Motor neuron (in vitro differentiated cells): ENCODE data around the gene GALNT7. TPM values are rescaled to one million over a fixed set of nuclear protein-coding genes. Genes with fewer than 3 reads are reported as not detected.
A peak's percentile ranks its signal among the peaks of the same experiment; 100 is the strongest.

Source experiments
- ATAC-seq, 8 experiments: fragments of 200-7000 bp; cut with Tn5 transposase; replicated peaks in 6 of 8; 2 replicates each; pipeline ENCODE4 v1.8.0; 2021; ENCODE audit warnings: mild to moderate bottlenecking in 8 of 8, moderate library complexity in 8 of 8
- H3K27ac ChIP-seq, 2 donors: fragments of 250-450 bp; sonication (Bioruptor Pico); 2 replicates each; pipeline ENCODE4 v1.9.0; 2021; ENCODE audit warnings: antibody characterized with exemption in 2 of 2, mild to moderate bottlenecking in 2 of 2, moderate library complexity in 1 of 2
- H3K4me1 ChIP-seq, 2 donors: fragments of 250-450 bp; sonication (Bioruptor Pico); replicated peaks in 1 of 2; 2 replicates each; pipeline ENCODE4 v1.6.1; 2021; ENCODE audit warnings: antibody characterized with exemption in 2 of 2, mild to moderate bottlenecking in 2 of 2, moderate library complexity in 1 of 2
- H3K4me3 ChIP-seq, 5 donors: fragments of 250-450 bp; sonication (Bioruptor Pico); 2 replicates each; pipeline ENCODE4 v1.9.0; 2021; ENCODE audit warnings: antibody characterized with exemption in 5 of 5, mild to moderate bottlenecking in 5 of 5, moderate library complexity in 4 of 5
- WGBS, 10 experiments: fragments of 450-650 bp; shearing (Covaris generic); methylation state at CpG; one replicate each; pipeline ENCODE4 v1.0.0; 2022; 5-methylcytosine and 5-hydroxymethylcytosine counted together
- in situ Hi-C, 9 experiments: fragments of 400-800 bp; cut with MboI; loops; one replicate each; pipeline ENCODE4 v1.15.0; 2021; ENCODE audit warnings: low sequenced_read_pairs in 9 of 9, low pct_unique_long_range_greater_than_20kb in 2 of 9; ENCODE audit not compliant: unreplicated experiment in 9 of 9
- total RNA-seq, 8 experiments: library from RNA; unstranded; fragments of 300-600 nt; gene quantifications; 2 replicates each; pipeline versions ENCODE4 v1.2.3 to v1.2.4, GENCODE V29; 2022

The GALNT7 gene
- total RNA-seq, 8 experiments from 2014 or later: 10.4 to 39.5 (median 28.5) TPM

DNA sequence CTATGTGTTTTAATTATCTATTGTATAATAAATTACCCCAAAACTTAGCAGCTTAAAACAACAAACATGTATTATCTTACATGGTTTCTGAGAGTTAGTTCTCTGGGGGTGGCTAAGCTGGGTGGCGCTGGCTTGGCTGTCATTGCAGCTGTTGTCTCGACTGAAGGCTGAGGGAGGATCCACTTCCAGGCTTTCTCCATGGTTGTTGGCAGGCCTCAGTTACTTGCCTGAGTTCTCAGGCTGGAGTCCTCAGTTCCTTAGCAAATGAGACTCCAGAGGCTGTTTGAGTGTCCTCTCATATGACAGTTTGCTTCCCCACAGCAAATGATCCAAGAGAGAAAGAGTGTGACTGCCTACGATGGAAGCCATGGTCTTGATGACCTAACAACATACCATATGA is 23.5 kb upstream of the GALNT7 start:
- no peak overlapping the region for H3K4me3 ChIP-seq
- 50 to 100% (median 80%) methylated on average over 1 to 3 of the region's 3 CpGs; no CpG with 5 or more reads in 3 of the 10 experiments for WGBS, 10 experiments
- H3K27ac ChIP-seq: no peak overlapping the region
- in situ Hi-C loops: no loop called here
- no peaks in the 10 kb centered on the region for H3K4me1 ChIP-seq
- no peak for ATAC-seq

DNA sequence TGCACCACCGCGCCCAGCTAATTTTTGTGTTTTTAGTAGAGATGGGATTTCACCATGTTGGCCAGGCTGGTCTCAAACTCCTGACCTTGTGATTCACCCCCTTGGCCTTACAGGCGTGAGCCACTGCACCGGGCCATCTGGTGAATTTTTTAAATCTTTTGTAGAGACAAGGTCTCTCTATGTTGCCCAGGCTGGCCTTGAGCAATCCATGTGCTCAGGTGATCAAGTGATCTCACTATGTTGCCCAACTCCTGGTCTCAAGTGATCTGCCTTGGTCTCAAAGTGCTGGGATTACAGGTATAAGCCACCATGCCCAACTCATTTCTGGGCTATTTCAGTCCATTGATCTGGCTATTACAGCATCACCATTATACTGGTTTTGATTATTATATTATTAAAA is 22.2 kb upstream of the GALNT7 start:
- in situ Hi-C loops: no loop called here
- 81 to 93% (median 93%) methylated on average over 2 to 4 of the region's 4 CpGs; no CpG with 5 or more reads in 7 of the 10 experiments for WGBS, 10 experiments
- no peak overlapping the region for H3K4me3 ChIP-seq

DNA sequence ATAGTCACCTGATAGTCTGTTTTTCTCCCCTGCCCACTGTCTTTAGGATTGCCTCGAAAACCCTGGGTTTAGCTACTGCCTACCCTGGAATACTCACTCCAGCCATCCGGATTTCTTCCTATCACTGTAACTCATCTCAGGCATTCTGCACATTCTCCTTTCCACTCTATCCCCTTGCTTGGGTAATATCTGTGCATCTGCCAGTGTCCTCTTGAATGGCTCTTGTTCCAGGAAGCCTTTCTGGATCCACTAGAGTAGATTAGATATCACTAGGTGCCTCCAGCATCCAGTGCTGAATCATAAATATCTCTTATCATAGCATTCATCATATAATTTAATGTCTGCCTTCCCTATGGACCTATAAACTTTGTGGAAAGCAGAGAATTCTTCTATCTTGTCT is 17.1 kb upstream of the GALNT7 start:
- no peak for ATAC-seq
- in situ Hi-C loops: loop anchor here in 1 of 9 experiments (25.0 kb wide), 1 partner anchor 114 kb away; no protein-coding TSS in a partner anchor
- 20 to 100% (median 80%) methylated on average over 1 to 2 of the region's 2 CpGs; no CpG with 5 or more reads in 1 of the 10 experiments for WGBS, 10 experiments
- Histone ChIP-seq H3K4me3 (no peak overlapping the region), H3K27ac (no peak overlapping the region), H3K4me1 (peaks cover 0 to 3% of the 10 kb centered on the region in 2 donors)

More for the DNA sequence above, 22.2 kb upstream of the GALNT7 start:
- no peaks in the 10 kb centered on the region for H3K4me1 ChIP-seq
- H3K27ac ChIP-seq: no peak overlapping the region
- no peak for ATAC-seq

DNA sequence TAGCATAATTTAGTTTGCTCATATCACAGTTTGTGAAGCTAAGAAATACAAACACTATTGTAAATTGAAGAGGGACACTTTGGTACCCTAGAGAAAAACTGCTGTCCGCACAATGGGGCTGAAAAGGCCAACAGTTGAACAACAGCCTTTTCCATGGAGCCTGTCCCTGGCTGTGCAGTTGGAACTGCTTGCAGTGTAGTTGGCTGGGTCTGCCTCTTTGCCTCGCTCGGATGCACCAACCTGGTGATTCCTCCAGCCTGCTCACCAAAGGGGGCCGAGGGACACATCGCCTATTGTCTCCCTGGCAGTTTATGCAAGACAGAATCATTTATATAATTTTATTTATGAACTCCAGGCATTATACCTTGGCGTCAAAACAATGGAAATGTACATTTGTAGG is 16.5 kb upstream of the GALNT7 start:
- H3K27ac ChIP-seq: no peak overlapping the region
- WGBS, 10 experiments: 63 to 100% (median 89%) methylated on average over 1 to 6 of the region's 6 CpGs; no CpG with 5 or more reads in 2 of the 10 experiments
- ATAC-seq: no peak
- peaks cover 0 to 3% of the 10 kb centered on the region in 2 donors for H3K4me1 ChIP-seq
- no peak overlapping the region for H3K4me3 ChIP-seq
- in situ Hi-C loops: loop anchor here in 1 of 9 experiments (25.0 kb wide), 1 partner anchor 115 kb away; no protein-coding TSS in a partner anchor

DNA sequence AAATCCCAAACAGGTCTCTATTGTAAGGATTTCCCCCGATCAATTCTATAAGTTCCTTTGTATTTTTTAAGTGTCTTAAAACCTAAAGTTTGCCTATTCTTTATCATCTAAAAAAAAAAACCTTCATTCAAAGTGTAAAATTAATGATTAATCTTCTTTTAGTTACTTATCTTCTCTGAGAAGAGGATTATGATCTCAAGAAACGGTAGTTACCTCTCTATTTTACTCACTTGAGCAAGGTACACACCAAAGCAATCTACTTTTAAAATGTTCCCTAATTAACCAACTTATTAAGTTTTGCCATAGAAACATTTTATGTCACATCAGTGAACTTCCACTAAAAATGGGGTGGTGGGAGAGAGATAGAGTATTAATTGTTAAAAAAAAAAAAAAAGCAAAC is 15.2 kb upstream of the GALNT7 start:
- Histone ChIP-seq H3K4me3 (no peak overlapping the region), H3K4me1 (peaks cover 0 to 3% of the 10 kb centered on the region in 2 donors), H3K27ac (no peak overlapping the region)
- in situ Hi-C loops: loop anchor here in 1 of 9 experiments (25.0 kb wide), 1 partner anchor 116 kb away; no protein-coding TSS in a partner anchor
- ATAC-seq: no peak
- WGBS, 10 experiments: 74 to 100% (median 92%) methylated on average over 1 to 2 of the region's 2 CpGs

DNA sequence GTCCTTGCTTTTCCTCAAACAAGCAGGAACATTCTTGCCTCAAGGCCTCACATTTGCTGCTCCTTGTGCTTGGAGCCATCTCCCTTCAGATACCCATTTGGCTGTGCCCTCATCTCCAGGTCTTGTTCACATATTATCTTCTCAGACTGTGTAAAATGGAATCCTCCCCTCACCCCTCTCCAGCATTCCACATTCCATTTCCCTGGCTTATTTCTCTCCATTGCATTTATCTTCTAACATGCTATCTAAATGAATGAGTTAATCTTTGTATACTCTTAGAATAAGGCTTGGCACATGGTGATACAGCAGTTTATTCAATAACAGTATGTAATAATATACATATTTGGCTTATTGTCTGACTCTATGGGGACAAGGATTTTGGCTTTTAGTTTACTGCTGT is 8.8 kb upstream of the GALNT7 start:
- Histone ChIP-seq H3K4me1 (no peaks in the 10 kb centered on the region), H3K4me3 (no peak overlapping the region), H3K27ac (no peak overlapping the region)
- no peak for ATAC-seq
- in situ Hi-C loops: loop anchor here in 1 of 9 experiments (25.0 kb wide), 1 partner anchor 122 kb away; no protein-coding TSS in a partner anchor

DNA sequence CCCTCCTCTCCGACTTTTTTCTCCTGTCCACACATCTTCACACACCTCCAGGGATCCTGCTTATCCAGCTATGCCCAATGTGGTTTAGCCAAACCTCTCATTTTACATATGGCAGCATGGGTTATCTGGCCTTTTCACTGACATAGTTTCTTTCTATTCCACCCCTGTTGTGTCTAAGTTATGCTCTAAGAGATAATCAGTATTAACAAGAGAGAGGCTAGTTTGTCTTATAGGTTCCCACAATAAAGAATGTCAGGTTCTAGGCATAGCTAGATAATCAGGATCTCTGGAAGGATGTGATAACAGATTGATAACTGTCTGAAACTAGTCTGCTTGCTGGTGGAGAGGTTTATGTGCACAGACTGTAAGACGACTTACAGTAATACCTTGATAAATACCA is 7.7 kb upstream of the GALNT7 start:
- ATAC-seq: no peak

DNA sequence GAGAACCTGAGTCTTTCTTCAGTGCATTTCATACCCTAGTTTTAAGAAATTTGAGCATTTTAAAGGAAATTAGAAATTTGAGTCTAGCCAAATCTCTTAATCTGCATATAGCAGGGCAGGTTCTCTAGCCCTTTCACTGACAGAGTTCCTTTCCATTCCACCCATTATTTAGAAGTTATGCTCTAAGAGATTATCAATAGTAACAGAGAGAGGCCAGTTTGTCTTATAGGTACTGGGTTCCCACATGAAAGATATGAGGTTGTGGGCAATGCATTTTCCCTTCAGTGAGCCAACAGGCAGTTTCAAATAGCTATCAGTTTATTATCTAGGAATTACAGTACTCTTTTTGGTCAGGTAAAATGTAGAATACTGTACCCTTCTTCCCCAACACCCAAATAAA is 7.3 kb upstream of the GALNT7 start:
- no peak overlapping the region for H3K27ac ChIP-seq
- H3K4me3 ChIP-seq: no peak overlapping the region
- ATAC-seq: no peak
- H3K4me1 ChIP-seq: no peaks in the 10 kb centered on the region
- in situ Hi-C loops: loop anchor here in 1 of 9 experiments (25.0 kb wide), 1 partner anchor 124 kb away; no protein-coding TSS in a partner anchor

More for the DNA sequence above, 7.7 kb upstream of the GALNT7 start:
- Histone ChIP-seq H3K4me1 (no peaks in the 10 kb centered on the region), H3K4me3 (no peak overlapping the region), H3K27ac (no peak overlapping the region)
- in situ Hi-C loops: loop anchor here in 1 of 9 experiments (25.0 kb wide), 1 partner anchor 124 kb away; no protein-coding TSS in a partner anchor
- WGBS, 10 experiments: 83 to 100% (median 100%) methylated on average over 1 to 2 of the region's 2 CpGs; no CpG with 5 or more reads in 3 of the 10 experiments

DNA sequence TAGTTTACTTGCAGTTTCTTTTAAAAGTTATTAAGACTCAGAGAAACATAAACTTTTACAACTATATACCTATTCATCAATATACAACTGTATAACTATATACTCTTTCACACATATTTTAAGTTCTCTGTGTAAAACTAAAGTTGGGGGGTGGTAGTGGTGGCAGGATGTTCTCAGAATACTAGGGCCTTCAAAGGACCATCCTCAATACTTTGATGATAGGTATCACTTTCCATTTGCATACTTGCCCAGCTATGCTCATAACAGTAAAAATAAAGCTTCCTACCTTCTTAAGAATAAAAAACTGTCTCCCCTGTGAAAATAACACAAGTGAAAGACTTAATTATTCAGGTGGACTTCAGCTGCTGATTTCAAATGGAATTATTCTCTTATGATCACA is 2.9 kb upstream of the GALNT7 start:
- ATAC-seq: no peak
- in situ Hi-C loops: loop anchor here in 1 of 9 experiments (25.0 kb wide), 1 partner anchor 128 kb away; no protein-coding TSS in a partner anchor
- peaks cover 2 to 3% of the 10 kb centered on the region in 2 donors for H3K4me1 ChIP-seq
- no peak overlapping the region for H3K4me3 ChIP-seq
- H3K27ac ChIP-seq: no peak overlapping the region

DNA sequence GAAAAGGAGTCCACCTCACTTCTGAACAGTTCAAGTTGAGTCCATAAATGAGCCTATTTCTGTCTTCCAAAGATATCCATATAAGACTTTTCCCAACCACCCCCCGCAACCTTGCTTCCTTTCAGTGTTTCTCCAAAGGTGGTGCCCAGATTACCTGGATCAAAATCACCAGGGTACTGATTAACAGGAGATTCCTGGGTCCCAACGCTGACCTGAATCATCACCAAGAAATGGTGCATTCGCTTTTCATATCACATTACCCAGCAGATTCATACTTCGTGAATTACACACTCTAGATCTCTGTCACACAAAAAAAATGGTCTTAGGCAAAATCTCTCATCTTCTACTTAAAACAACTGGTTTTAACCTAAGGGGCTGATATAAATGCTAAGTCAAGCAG is 2.1 kb upstream of the GALNT7 start:
- Histone ChIP-seq H3K4me3 (no peak overlapping the region), H3K27ac (no peak overlapping the region), H3K4me1 (peaks cover 7 to 10% of the 10 kb centered on the region in 2 donors)
- ATAC-seq: no peak
- WGBS, 10 experiments: 83 to 100% (median 97%) methylated on average over 1 to 4 of the region's 4 CpGs
- in situ Hi-C loops: loop anchor here in 1 of 9 experiments (25.0 kb wide), 1 partner anchor 129 kb away; no protein-coding TSS in a partner anchor

DNA sequence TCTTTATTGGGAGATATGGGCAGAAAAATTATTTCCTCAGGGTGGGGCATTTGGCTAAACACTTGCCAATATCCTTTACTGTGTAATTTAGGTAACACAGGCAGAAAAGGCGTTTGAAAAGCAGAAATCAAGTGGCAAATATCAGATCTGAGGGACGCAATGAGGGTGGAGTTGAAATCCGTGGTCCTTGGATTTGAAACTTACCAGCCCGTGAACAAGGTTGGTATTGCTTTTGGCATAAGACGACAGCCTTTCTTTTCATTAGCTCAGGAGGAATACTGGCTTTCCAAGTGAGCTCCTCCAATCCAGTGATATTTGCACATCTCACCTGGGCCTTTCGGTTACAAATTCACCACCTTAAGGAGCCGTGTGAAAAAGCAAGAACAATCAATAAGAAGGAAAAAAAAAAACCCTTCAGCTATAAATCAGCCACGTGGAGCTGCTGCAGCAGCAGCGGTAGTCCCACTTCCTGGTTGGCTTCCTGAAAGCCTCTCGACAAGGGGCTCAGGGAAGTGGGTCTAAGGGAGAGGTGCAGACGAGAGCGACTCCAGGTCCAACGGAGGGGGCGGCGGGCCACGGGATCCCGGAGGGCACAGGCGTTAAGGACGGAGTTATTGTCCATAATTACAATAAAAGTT is 734 bp upstream of the GALNT7 start:
- ATAC-seq: peak; percentile 12 to 68 (median 55)
- 0 to 23% (median 6%) methylated on average over 1 to 11 of the region's 19 CpGs; no CpG with 5 or more reads in 2 of the 10 experiments for WGBS, 10 experiments
- peaks cover 8 to 13% of the 10 kb centered on the region in 2 donors for H3K4me1 ChIP-seq
- H3K27ac ChIP-seq: peak overlapping the region; percentile 83 to 91
- in situ Hi-C loops: loop anchor here in 1 of 9 experiments (25.0 kb wide), 1 partner anchor 131 kb away; no protein-coding TSS in a partner anchor
- H3K4me3 ChIP-seq: peak overlapping the region; percentile 78 to 99 (median 89)

DNA sequence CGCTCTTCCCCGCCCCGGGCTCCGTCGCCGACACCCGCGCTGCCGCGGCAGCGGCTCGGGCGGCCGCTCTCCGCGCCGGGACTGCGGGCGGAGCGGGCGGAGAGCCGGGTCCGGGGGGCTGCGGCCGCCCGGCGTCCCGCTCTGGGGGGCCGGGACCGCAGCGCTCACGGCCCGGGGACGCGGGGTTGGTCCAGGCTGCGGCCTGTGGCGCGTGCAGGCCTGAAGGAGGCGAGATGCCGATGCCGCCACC is 492 bp downstream of the GALNT7 start:
- Histone ChIP-seq H3K27ac (peak overlapping the region; percentile 83 to 91), H3K4me1 (peaks cover 8 to 13% of the 10 kb centered on the region in 2 donors), H3K4me3 (peak overlapping the region; percentile 78 to 99 (median 89))
- in situ Hi-C loops: loop anchor here in 1 of 9 experiments (25.0 kb wide), 1 partner anchor 132 kb away; no protein-coding TSS in a partner anchor
- peak in 3 of 8 experiments; percentile 41 to 54 (median 53) for ATAC-seq
- no CpG with 5 or more reads among the region's 41 CpGs for WGBS, 10 experiments

DNA sequence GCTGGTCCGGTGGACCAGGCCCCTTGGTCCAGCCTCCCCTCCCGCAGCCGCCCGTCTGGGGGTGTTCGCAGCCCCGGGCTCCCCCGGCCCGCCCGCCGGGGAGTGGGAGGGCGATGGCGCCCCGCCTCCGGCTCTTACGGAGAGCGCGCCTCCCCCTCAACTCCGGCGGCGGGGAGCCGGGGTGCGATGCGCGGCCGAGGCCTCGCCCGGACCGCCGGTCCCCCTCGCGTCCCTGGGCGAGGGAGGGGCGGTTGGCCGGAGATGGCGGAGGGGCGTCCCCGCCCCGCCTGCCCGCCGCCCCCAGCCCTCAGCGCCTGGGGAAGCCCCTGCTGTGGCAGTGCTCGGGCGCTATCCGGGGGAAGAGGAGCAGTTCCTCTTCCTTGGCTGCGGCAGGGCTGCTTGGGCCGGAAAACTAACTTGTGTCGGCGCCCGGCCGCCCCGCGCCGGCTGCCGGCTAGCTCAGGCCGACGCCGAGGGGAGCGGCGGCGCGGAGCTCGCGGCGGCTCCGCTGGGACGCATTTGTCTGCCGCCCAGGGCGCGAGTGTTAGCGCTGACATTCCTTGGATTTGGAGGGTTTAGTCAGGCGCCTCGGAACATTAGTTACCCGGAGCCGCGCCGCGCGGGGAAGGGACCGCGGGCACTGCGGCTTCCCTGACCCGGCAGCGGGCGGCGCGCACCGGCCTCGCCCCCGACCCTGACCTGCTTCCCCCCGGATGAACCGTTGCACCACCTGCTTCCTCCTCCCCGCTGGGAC is 994 bp downstream of the GALNT7 start:
- ATAC-seq: peak; percentile 40 to 70 (median 52)

More for the DNA sequence above, 994 bp downstream of the GALNT7 start:
- Histone ChIP-seq H3K4me3 (peak overlapping the region; percentile 78 to 99 (median 89)), H3K27ac (peak overlapping the region; percentile 83 to 91), H3K4me1 (peaks cover 8 to 13% of the 10 kb centered on the region in 2 donors)
- WGBS, 10 experiments: 0 to 7% (median 3%) methylated on average over 6 to 25 of the region's 92 CpGs; no CpG with 5 or more reads in 7 of the 10 experiments
- in situ Hi-C loops: loop anchor here in 1 of 9 experiments (25.0 kb wide), 1 partner anchor 132 kb away; no protein-coding TSS in a partner anchor
